ENCODE results near the gene CCDC146.

- TF ChIP-seq CTCF (IDR thresholded peaks at IDR 0.05; ENCODE audit: low read depth, low read length), result no peak
- peak; percentile 4 for TF ChIP-seq POLR2A (IDR thresholded peaks at IDR 0.05; ENCODE audit: extremely low read depth, insufficient read length)
- TF ChIP-seq MAX (IDR thresholded peaks at IDR 0.05; ENCODE audit: low read depth, low read length), result 0 out of 2 replicates have a peak, but pooled peaks have one; percentile 41
- no peak for TF ChIP-seq MYC (IDR thresholded peaks at IDR 0.05; ENCODE audit: low read depth, low read length)
Observed at GRCh38 chr7:77246026-77246640, 123.7 kb downstream of the CCDC146 start.
